ENCODE measurements around the gene PRKAB1. TPM values are rescaled to one million over a fixed set of nuclear protein-coding genes. Genes with fewer than 3 reads are reported as not detected.

Gene PRKAB1
- total RNA-seq, 1 experiment from 2014 or later: 42.2 TPM

DNA sequence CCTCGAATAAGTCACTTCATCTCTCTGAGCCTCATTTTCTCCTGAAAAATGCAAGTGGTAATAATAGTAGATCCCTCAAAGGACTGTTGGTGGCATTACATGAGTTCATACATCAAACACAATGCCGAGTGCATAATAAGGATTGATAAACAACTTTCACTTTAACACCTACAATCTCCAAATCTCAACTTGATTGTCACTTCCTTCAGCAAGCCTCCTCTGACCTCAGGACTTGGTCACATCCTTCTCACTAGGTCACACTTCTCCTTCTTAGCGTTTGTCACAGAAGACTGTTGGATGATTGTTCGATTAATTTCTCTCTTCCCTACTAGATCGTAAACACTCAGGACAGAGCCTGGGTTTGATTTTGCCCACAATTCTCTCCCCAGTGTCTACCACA is 7.9 kb upstream of the PRKAB1 start:
- H3K27ac Mint-ChIP-seq: no peak overlapping the region

More for the DNA sequence above, 7.9 kb upstream of the PRKAB1 start:
- Histone ChIP-seq H2AFZ (ENCODE audit: low read length) (no peak overlapping the region), H3K79me2 (ENCODE audit: insufficient read depth, low read length) (no peaks in the 10 kb centered on the region), H2BK120ac (ENCODE audit: low read depth, low read length, poor library complexity, severe bottlenecking) (no peak overlapping the region), H3K9ac (ENCODE audit: extremely low read depth, insufficient read length, low read length) (no peak overlapping the region), H3K4me2 (ENCODE audit: insufficient read depth, insufficient read length, low read length) (no peak overlapping the region), H3T11ph (ENCODE audit: low read length) (no peak overlapping the region), H2BK5ac (ENCODE audit: insufficient read length, low read length) (no peak overlapping the region), H4K8ac (replicated peaks; ENCODE audit: insufficient read length, low read depth, low read length) (no peak overlapping the region), H2BK12ac (ENCODE audit: insufficient read length, low read depth, low read length) (no peak overlapping the region), H3K27me3 (ENCODE audit: insufficient read depth, low read length) (no peaks in the 10 kb centered on the region), H3K14ac (ENCODE audit: insufficient read depth, low read length) (no peak overlapping the region), H3K56ac (ENCODE audit: insufficient read length, low read depth, low read length) (no peak overlapping the region), H3K9me3 (ENCODE audit: control insufficient read depth, low read depth, low read length) (no peaks in the 10 kb centered on the region), H4K91ac (ENCODE audit: insufficient read length, low read depth, low read length) (no peak overlapping the region), H4K20me1 (ENCODE audit: control insufficient read depth, insufficient read depth, insufficient read length) (no peaks in the 10 kb centered on the region), H2BK15ac (ENCODE audit: low read depth, low read length) (no peak overlapping the region), H4K5ac (ENCODE audit: insufficient read length, low read depth, low read length) (no peak overlapping the region), H3K23me2 (ENCODE audit: insufficient read length, low read depth, low read length, poor library complexity, severe bottlenecking) (no peaks in the 10 kb centered on the region), H2BK20ac (ENCODE audit: low read depth, low read length, poor library complexity, severe bottlenecking) (no peak overlapping the region), H3K4me1 (ENCODE audit: insufficient read depth, low read length) (no peaks in the 10 kb centered on the region), H3K23ac (ENCODE audit: insufficient read length, low read depth, low read length) (no peak overlapping the region), H2AK5ac (ENCODE audit: insufficient read length, low read length) (no peak overlapping the region), H3K4ac (ENCODE audit: low read depth, low read length) (no peak overlapping the region), H3K79me1 (ENCODE audit: insufficient read depth, low read depth, low read length, poor library complexity, severe bottlenecking) (no peaks in the 10 kb centered on the region), H3K18ac (ENCODE audit: insufficient read length, low read depth, low read length) (no peak overlapping the region), H3K27ac (ENCODE audit: insufficient read length, low read depth, low read length) (no peak overlapping the region)
- TF ChIP-seq, protein P1, sequence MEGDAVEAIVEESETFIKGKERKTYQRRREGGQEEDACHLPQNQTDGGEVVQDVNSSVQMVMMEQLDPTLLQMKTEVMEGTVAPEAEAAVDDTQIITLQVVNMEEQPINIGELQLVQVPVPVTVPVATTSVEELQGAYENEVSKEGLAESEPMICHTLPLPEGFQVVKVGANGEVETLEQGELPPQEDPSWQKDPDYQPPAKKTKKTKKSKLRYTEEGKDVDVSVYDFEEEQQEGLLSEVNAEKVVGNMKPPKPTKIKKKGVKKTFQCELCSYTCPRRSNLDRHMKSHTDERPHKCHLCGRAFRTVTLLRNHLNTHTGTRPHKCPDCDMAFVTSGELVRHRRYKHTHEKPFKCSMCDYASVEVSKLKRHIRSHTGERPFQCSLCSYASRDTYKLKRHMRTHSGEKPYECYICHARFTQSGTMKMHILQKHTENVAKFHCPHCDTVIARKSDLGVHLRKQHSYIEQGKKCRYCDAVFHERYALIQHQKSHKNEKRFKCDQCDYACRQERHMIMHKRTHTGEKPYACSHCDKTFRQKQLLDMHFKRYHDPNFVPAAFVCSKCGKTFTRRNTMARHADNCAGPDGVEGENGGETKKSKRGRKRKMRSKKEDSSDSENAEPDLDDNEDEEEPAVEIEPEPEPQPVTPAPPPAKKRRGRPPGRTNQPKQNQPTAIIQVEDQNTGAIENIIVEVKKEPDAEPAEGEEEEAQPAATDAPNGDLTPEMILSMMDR (conservative IDR thresholded peaks at IDR 0.05): no peak
- H3K4me1 Mint-ChIP-seq: no peaks in the 10 kb centered on the region
- WGBS (ENCODE audit: extremely low coverage, insufficient read length, low lambda C conversion rate): no CpG with 5 or more reads among the region's 5 CpGs
- DNase-seq: no peak
- no peaks in the 10 kb centered on the region; a peak in 1 of 7 replicates for H3K36me3 Mint-ChIP-seq (ENCODE audit: insufficient read depth in 1 of 3, low read depth in 3 of 3)
- peaks cover 18% of the 10 kb centered on the region for H3K27me3 Mint-ChIP-seq (ENCODE audit: low read depth)
- no peaks in the 10 kb centered on the region for H3K9me3 Mint-ChIP-seq
- no peak overlapping the region for H3K4me3 Mint-ChIP-seq

Measured in H9 (cell line).